Measurements from ENCODE around the gene GSTA2. TPM values are rescaled to one million over a fixed set of nuclear protein-coding genes. Genes with fewer than 3 reads are reported as not detected.
"Not testable (repeated sequence)": the region's sequence is repeated elsewhere in the genome, so short reads cannot be mapped to it uniquely, and the experiment has no call there.

GSTA2 gene
- total and polyA plus RNA-seq, 2 of the 13 experiments (the other 11 are each of a cell fraction or from before 2014, with no cell fraction given): 0.75 to 13.7 TPM

DNA sequence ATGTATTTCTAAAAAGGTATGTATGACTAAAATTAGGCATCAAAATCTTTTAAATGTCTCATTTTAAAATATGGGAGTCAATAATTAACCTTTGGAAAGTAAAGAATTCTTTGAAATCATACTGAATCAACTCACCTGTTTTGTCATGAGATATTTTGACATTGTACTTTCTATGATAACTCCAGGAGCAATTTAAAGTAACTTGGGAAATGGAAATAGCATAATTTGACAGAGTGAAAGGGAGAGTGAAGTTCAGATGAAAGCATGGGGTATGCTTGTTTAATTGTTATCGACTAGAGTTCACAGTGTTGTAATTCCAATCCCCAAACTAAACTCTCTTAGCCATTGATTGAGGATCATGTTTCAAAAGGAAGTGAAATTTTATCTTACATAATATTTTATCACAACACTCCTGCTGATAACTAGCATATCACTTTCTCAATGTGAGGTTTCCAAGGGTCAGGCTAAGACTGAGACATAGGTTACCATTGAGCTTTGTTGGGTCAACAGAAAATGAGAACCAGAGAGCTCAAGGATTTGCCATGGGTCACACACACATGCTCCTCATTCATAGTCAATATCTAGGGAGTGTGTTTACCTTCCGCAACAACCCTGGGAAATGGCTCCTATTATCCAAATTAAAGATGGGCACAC lies 38.0 kb upstream of the GSTA2 start (continued):
- TF ChIP-seq HNRNPK (IDR thresholded peaks at IDR 0.05; ENCODE audit: low read depth, low read length, poor library complexity, severe bottlenecking): no peak
- no peak for TF ChIP-seq ZKSCAN5 (CRISPR knock-in tag; IDR thresholded peaks at IDR 0.05)
- TF ChIP-seq MXD1 (CRISPR knock-in tag; IDR thresholded peaks at IDR 0.05): no peak
- TF ChIP-seq TP53 (CRISPR knock-in tag; conservative IDR thresholded peaks at IDR 0.05): no peak
- no peak for TF ChIP-seq ZNF678 (CRISPR knock-in tag; IDR thresholded peaks at IDR 0.05)
- TF ChIP-seq NCOA2 (CRISPR knock-in tag; IDR thresholded peaks at IDR 0.05): peak; percentile 83

DNA sequence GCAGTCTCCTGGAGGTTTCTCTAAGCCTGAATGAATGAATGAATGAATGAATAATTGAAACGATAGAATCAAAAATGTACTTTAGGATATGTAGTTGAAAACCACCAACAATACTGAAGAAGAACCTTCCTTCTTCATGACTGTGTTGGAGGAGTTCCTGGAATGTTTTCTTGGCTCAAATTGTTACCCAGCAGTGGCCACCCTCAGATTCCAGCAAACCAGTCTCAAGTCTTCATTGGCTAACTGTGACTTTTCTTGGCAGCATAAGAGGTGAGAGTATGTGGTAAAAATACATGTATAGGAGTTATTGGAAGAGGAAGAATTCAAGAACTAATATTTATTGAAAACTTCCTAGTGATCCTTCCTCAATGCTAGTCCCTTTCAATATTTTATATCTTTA lies 36.0 kb upstream of the GSTA2 start:
- H3K4me2 ChIP-seq (ENCODE audit: low read depth, low read length); H3K27me3 ChIP-seq (ENCODE audit: control insufficient read depth in 1 of 2, insufficient read depth in 2 of 2, low read length in 2 of 2); in situ Hi-C loops (cut with HindIII; ENCODE audit: extremely low pct_ligation_motif_present, low pct_unique_long_range_greater_than_20kb): not testable (repeated sequence)

DNA sequence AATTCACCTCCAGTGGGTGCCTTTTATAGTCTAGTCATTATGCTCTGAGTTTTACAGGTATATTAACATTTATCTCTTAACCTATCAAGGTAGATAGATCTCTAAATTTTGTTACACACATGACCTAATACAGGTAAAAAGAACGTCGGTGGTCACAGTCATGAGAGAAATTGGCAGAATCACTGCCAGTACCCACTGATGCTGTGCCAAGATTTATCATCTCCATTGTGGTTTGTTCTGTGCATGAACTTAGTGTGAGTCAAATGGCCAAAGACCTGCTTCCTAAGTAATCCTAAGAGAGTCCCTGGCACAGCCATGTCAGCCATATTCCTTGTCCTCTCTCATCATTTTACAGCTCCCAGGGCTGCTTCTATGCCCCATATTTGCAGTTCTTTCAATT lies 31.1 kb upstream of the GSTA2 start:
- 98% methylated on average over 2 of the region's 2 CpGs for WGBS (ENCODE audit: low lambda C conversion rate)
- H3K27me3 ChIP-seq (ENCODE audit: control insufficient read depth in 1 of 2, insufficient read depth in 2 of 2, low read length in 2 of 2); BruUV-seq (replicated peaks); H3K27ac ChIP-seq (ENCODE audit: extremely low read length, insufficient read depth, low read length); DNase-seq (ENCODE audit: low spot score); POLR2A ChIA-PET; H3K4me3 ChIP-seq (replicated peaks in 1 of 3; ENCODE audit: insufficient read depth in 1 of 3, low read depth in 2 of 3, low read length in 3 of 3); H3K79me2 ChIP-seq (ENCODE audit: insufficient read depth, low read length); H2AFZ ChIP-seq (ENCODE audit: low read length); ATAC-seq; H3K4me2 ChIP-seq (ENCODE audit: low read depth, low read length); FAIRE-seq; in situ Hi-C loops (cut with HindIII; ENCODE audit: extremely low pct_ligation_motif_present, low pct_unique_long_range_greater_than_20kb); H3K9ac ChIP-seq (ENCODE audit: insufficient read depth, low read depth, low read length); intact Hi-C loops (cut with micrococcal nuclease; ENCODE audit: unreplicated experiment); H4K20me1 ChIP-seq (ENCODE audit: insufficient read depth, low read length); CTCF ChIA-PET (ENCODE audit: low intra/inter-chr PET ratio, low total read pairs); H3K36me3 ChIP-seq (replicated peaks in 1 of 2; ENCODE audit: control insufficient read depth in 1 of 2, insufficient read depth in 2 of 2, low read length in 2 of 2): not testable (repeated sequence)
- peaks cover 13% of the 10 kb centered on the region for H3K9me3 ChIP-seq (ENCODE audit: low read length)
- H3K4me1 ChIP-seq (ENCODE audit: insufficient read depth, low read length): peaks cover 18% of the 10 kb centered on the region

More for the DNA sequence above, 36.0 kb upstream of the GSTA2 start:
- H2AFZ ChIP-seq (ENCODE audit: low read length); H3K27ac ChIP-seq (ENCODE audit: extremely low read length, insufficient read depth, low read length); H3K36me3 ChIP-seq (replicated peaks in 1 of 2; ENCODE audit: control insufficient read depth in 1 of 2, insufficient read depth in 2 of 2, low read length in 2 of 2); H3K4me3 ChIP-seq (replicated peaks in 1 of 3; ENCODE audit: insufficient read depth in 1 of 3, low read depth in 2 of 3, low read length in 3 of 3); BruUV-seq (replicated peaks); H3K79me2 ChIP-seq (ENCODE audit: insufficient read depth, low read length); H4K20me1 ChIP-seq (ENCODE audit: insufficient read depth, low read length); H3K9me3 ChIP-seq (ENCODE audit: low read length); ATAC-seq; FAIRE-seq; POLR2A ChIA-PET; intact Hi-C loops (cut with micrococcal nuclease; ENCODE audit: unreplicated experiment); CTCF ChIA-PET (ENCODE audit: low intra/inter-chr PET ratio, low total read pairs); DNase-seq (ENCODE audit: low spot score); H3K9ac ChIP-seq (ENCODE audit: insufficient read depth, low read depth, low read length): not testable (repeated sequence)
- peaks cover 40% of the 10 kb centered on the region for H3K4me1 ChIP-seq (ENCODE audit: insufficient read depth, low read length)
- WGBS (ENCODE audit: low lambda C conversion rate): 89% methylated on average over 1 of the region's 1 CpG
